Endothelial cell of umbilical vein (primary cell): ENCODE results near the gene ADI1. TPM values are rescaled to one million over a fixed set of nuclear protein-coding genes. Genes with fewer than 3 reads are reported as not detected.
"Not testable (repeated sequence)": the region's sequence is repeated elsewhere in the genome, so short reads cannot be mapped to it uniquely, and the experiment has no call there.

ENCODE experiments used
- BruUV-seq: library from RNA; stranded (reverse); fragments of 400-500 nt; replicated peaks from 2 replicates; lab custom pipeline; 2021; lab: Mats Ljungman, UMichigan
- CTCF ChIA-PET: fragments of 300-600, 350-600 bp; sonication (Branson Sonifier 250); formaldehyde crosslinking; loops from one replicate; lab custom pipeline; 2021; ENCODE audit warnings: antibody characterized with exemption, inconsistent platforms; lab: Charles Lee
- POLR2A ChIA-PET: fragments of 300-600, 350-600 bp; sonication (Branson Sonifier 250); formaldehyde crosslinking; loops from one replicate; lab custom pipeline; 2021; ENCODE audit warnings: antibody characterized with exemption, inconsistent platforms; lab: Charles Lee
- DNase-seq: peaks from one replicate; pipeline ENCODE4 v3.0.0-alpha.2; 2011; ENCODE audit warnings: low read depth, low spot score
- FAIRE-seq: peaks from 2 replicates; lab custom pipeline; 2011; peaks lifted over from hg19 to GRCh38; lab: Jason Lieb, UNC
- H2AFZ ChIP-seq: 2 replicates; pipeline ENCODE4 v1.6.0; 2012; ENCODE audit warnings: low read depth, low read length, control low read depth, inconsistent platforms
- H3K27ac ChIP-seq: 2 replicates; pipeline ENCODE4 v1.5.1; 2011; ENCODE audit warnings: low read depth, mild to moderate bottlenecking, control low read depth, low read length, moderate library complexity; ENCODE audit not compliant: insufficient read depth
- H3K27me3 ChIP-seq, 2 experiments: 2 replicates each; pipeline versions ENCODE4 v1.6.0 to v1.6.1; 2011; ENCODE audit warnings: low read length in 2 of 2, mixed read lengths in 1 of 2; ENCODE audit not compliant: control insufficient read depth in 2 of 2, insufficient read depth in 2 of 2
- H3K36me3 ChIP-seq, 2 experiments: 2 replicates in 1 of 2; 3 replicates in 1 of 2; pipeline ENCODE4 v1.5.1; 2011; ENCODE audit warnings: low read length in 2 of 2, mild to moderate bottlenecking in 1 of 2, moderate library complexity in 1 of 2; ENCODE audit not compliant: control insufficient read depth in 2 of 2, insufficient read depth in 2 of 2; ENCODE audit errors: extremely low read depth in 1 of 2
- H3K4me1 ChIP-seq: 3 replicates; pipeline ENCODE4 v1.5.1; 2011; ENCODE audit warnings: mild to moderate bottlenecking, low read length; ENCODE audit not compliant: control insufficient read depth, insufficient read depth; ENCODE audit errors: extremely low read depth
- H3K4me2 ChIP-seq: 2 replicates; pipeline ENCODE4 v1.6.1; 2011; ENCODE audit warnings: low read length, control low read depth, mixed read lengths; ENCODE audit not compliant: insufficient read depth
- H3K4me3 ChIP-seq, 3 experiments: fragments of 200-600 bp in 1 of 3; sonication (generic), shearing (Covaris generic) in 1 of 3; replicated peaks in 1 of 3; 2 replicates each; pipeline ENCODE4 v1.5.1; 2011 to 2016; ENCODE audit warnings: control low read depth in 3 of 3, low read length in 3 of 3, mild to moderate bottlenecking in 2 of 3, inconsistent platforms in 1 of 3, low read depth in 1 of 3, moderate library complexity in 1 of 3; ENCODE audit not compliant: insufficient read depth in 1 of 3
- H3K79me2 ChIP-seq: 2 replicates; pipeline ENCODE4 v1.6.0; 2012; ENCODE audit warnings: low read length, inconsistent platforms; ENCODE audit not compliant: control insufficient read depth, insufficient read depth
- H3K9ac ChIP-seq: replicated peaks from 2 replicates; pipeline ENCODE3; 2011; ENCODE audit warnings: low read length, control low read depth; ENCODE audit not compliant: insufficient read depth; ENCODE audit errors: extremely low read depth
- H3K9me1 ChIP-seq: replicated peaks from 3 replicates; pipeline ENCODE4 v1.6.0; 2011; ENCODE audit warnings: mild to moderate bottlenecking, low read length; ENCODE audit not compliant: control insufficient read depth, insufficient read depth; ENCODE audit errors: extremely low read depth
- H3K9me3 ChIP-seq: replicated peaks from 2 replicates; pipeline ENCODE4 v1.5.1; 2012; ENCODE audit warnings: low read length, inconsistent platforms; ENCODE audit not compliant: control insufficient read depth, insufficient read depth
- H4K20me1 ChIP-seq: replicated peaks from 2 replicates; pipeline ENCODE3; 2011; ENCODE audit warnings: mild to moderate bottlenecking, low read length; ENCODE audit not compliant: control insufficient read depth, insufficient read depth; ENCODE audit errors: extremely low read depth
- EZH2 ChIP-seq: IDR thresholded peaks from 2 replicates; pipeline ENCODE4 v1.6.1; 2012; ENCODE audit warnings: borderline replicate concordance, low read depth, mild to moderate bottlenecking, moderate library complexity, low read length, inconsistent platforms; ENCODE audit not compliant: severe bottlenecking
- FOS ChIP-seq: IDR thresholded peaks from 2 replicates; pipeline ENCODE4 v1.6.1; 2011; ENCODE audit warnings: mild to moderate bottlenecking, low read length, moderate library complexity, borderline replicate concordance; ENCODE audit not compliant: insufficient read depth
- GATA2 ChIP-seq: IDR thresholded peaks from 2 replicates; pipeline ENCODE4 v1.7.0; 2011; ENCODE audit warnings: low read depth, mild to moderate bottlenecking, moderate library complexity, mixed read lengths, low read length; ENCODE audit not compliant: insufficient read length, insufficient read depth
- JUN ChIP-seq: IDR thresholded peaks from 2 replicates; pipeline ENCODE4 v1.6.1; 2011; ENCODE audit warnings: borderline replicate concordance, low read depth; ENCODE audit not compliant: insufficient read length, insufficient read depth
- MYC ChIP-seq: IDR thresholded peaks from one replicate; pipeline ENCODE4 v1.6.1; 2011; ENCODE audit warnings: mild to moderate bottlenecking, low read depth, low read length
- POLR2A ChIP-seq: IDR thresholded peaks from 2 replicates; pipeline ENCODE4 v1.6.1; 2012; ENCODE audit warnings: low read depth, mild to moderate bottlenecking, control low read depth, low read length
- POLR2AphosphoS5 ChIP-seq: IDR thresholded peaks from 2 replicates; pipeline ENCODE4 v1.6.1; 2012; ENCODE audit warnings: low read depth, mild to moderate bottlenecking, control low read depth, low read length, moderate library complexity; ENCODE audit not compliant: insufficient read depth
- dilution Hi-C: fragments of 300-500 bp; cut with MboI; formaldehyde crosslinking; loops from one replicate; pipeline ENCODE4 v1.15.0; 2019; ENCODE audit warnings: low sequenced_read_pairs; ENCODE audit not compliant: extremely low pct_ligation_motif_present
- intact Hi-C: fragments of 100-400 bp; cut with micrococcal nuclease; formaldehyde crosslinking; loops from one replicate; pipeline ENCODE4 v1.10.0; 2022
- polyA plus RNA-seq, 4 experiments: library from polyadenylated mRNA; depleted of rRNA in 3 of 4; stranded (reverse) in 3 of 4; unstranded in 1 of 4; fragments of >200 nt; gene quantifications; 2 replicates each; pipeline versions ENCODE4 v1.2.1 to v1.2.3, GENCODE V29; 2011 to 2012; ENCODE audit warnings: missing spikeins in 1 of 4
- total RNA-seq: library from RNA; stranded (reverse); gene quantifications from 2 replicates; pipeline ENCODE4 v1.2.3, GENCODE V29; 2021
- TF ChIP-seq, protein P1 (sequence below): IDR thresholded peaks from 2 replicates; pipeline ENCODE4 v1.6.1; 2011; ENCODE audit not compliant: insufficient read depth, insufficient read length
- TF ChIP-seq, protein P2 (sequence below), 2 donors: IDR thresholded peaks; 1 replicate in 1 of 2; 2 replicates in 1 of 2; pipeline ENCODE4 v1.5.1; 2011; ENCODE audit warnings: low read length in 2 of 2, mild to moderate bottlenecking in 2 of 2, moderate library complexity in 2 of 2, control low read depth in 1 of 2, inconsistent platforms in 1 of 2, low read depth in 1 of 2; ENCODE audit not compliant: insufficient read depth in 1 of 2; ENCODE audit errors: extremely low read depth in 1 of 2

ADI1 gene
- total and polyA plus RNA-seq, 2 donors (not counting 3 experiments of a cell fraction or from before 2014, with no cell fraction given): 38.6 to 49.7 TPM

- no peaks in the 10 kb centered on the region for H3K9me1 ChIP-seq
- H3K4me3 ChIP-seq: no peak overlapping the region
- no TSS peak for BruUV-seq
- no peak overlapping the region for H3K27ac ChIP-seq
- DNase-seq (no peak), FAIRE-seq (no peak)
- H3K9ac ChIP-seq: no peak overlapping the region
- no peak overlapping the region for H2AFZ ChIP-seq
- peaks cover 7% of the 10 kb centered on the region for H3K79me2 ChIP-seq
- POLR2A ChIA-PET: no interaction called here
- no peak overlapping the region for H3K4me2 ChIP-seq
- H3K27me3 ChIP-seq: no peaks in the 10 kb centered on the region
- no peak for TF ChIP-seq POLR2AphosphoS5
- TF ChIP-seq FOS: no peak
- TF ChIP-seq JUN: no peak
- TF ChIP-seq EZH2: no peak
- no peak for TF ChIP-seq MYC
- no peak for TF ChIP-seq GATA2
- TF ChIP-seq, protein P1, sequence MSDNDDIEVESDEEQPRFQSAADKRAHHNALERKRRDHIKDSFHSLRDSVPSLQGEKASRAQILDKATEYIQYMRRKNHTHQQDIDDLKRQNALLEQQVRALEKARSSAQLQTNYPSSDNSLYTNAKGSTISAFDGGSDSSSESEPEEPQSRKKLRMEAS: no peak
- no peak for TF ChIP-seq POLR2A
- TF ChIP-seq, protein P2, sequence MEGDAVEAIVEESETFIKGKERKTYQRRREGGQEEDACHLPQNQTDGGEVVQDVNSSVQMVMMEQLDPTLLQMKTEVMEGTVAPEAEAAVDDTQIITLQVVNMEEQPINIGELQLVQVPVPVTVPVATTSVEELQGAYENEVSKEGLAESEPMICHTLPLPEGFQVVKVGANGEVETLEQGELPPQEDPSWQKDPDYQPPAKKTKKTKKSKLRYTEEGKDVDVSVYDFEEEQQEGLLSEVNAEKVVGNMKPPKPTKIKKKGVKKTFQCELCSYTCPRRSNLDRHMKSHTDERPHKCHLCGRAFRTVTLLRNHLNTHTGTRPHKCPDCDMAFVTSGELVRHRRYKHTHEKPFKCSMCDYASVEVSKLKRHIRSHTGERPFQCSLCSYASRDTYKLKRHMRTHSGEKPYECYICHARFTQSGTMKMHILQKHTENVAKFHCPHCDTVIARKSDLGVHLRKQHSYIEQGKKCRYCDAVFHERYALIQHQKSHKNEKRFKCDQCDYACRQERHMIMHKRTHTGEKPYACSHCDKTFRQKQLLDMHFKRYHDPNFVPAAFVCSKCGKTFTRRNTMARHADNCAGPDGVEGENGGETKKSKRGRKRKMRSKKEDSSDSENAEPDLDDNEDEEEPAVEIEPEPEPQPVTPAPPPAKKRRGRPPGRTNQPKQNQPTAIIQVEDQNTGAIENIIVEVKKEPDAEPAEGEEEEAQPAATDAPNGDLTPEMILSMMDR (IDR thresholded peaks at IDR 0.05; ENCODE audit: extremely low read depth in 1 of 2, insufficient read depth in 1 of 2, low read depth in 1 of 2, low read length in 2 of 2): no peak
- no peaks in the 10 kb centered on the region for H4K20me1 ChIP-seq
- intact Hi-C loops (no loop called here), dilution Hi-C loops (no loop called here)
- peaks cover 9 to 10% of the 10 kb centered on the region in 2 experiments for H3K36me3 ChIP-seq
- CTCF ChIA-PET: interaction anchor here (1.6 kb wide), 1 partner anchor 94 kb away, joined by 5 read pairs; no protein-coding TSS in a partner anchor
- H3K4me1 ChIP-seq: peaks cover 12% of the 10 kb centered on the region
- H3K9me3 ChIP-seq: no peaks in the 10 kb centered on the region
Measured at GRCh38 chr2:3516831-3517230, 2.5 kb downstream of the ADI1 start.

DNA sequence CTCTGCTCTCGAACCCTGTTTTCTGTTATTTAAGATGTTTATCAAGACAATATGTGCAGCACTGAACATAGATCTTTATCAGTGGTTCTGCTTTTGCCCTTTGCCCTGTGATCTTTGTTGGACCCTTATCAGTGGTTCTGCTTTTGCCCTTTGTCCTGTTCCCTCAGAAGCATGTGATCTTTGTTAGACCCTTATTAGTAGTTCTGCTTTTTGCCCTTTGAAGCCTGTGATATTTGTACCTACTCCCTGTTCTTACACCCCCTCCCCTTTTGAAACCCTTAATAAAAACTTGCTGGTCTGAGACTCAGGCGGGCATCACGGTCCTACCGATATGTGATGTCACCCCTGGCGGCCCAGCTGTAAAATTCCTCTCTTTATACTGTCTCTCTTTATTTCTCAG is 3.9 kb downstream of the ADI1 start:
- H4K20me1 ChIP-seq, FAIRE-seq, H2AFZ ChIP-seq, dilution Hi-C loops, H3K4me2 ChIP-seq, BruUV-seq, DNase-seq, H3K4me3 ChIP-seq, H3K9ac ChIP-seq, H3K9me3 ChIP-seq, intact Hi-C loops, H3K9me1 ChIP-seq, POLR2A ChIA-PET, H3K27me3 ChIP-seq, CTCF ChIA-PET, H3K27ac ChIP-seq, H3K79me2 ChIP-seq: not testable (repeated sequence)
- H3K36me3 ChIP-seq: peaks cover 13% of the 10 kb centered on the region in 2 experiments
- H3K4me1 ChIP-seq: peaks cover 12% of the 10 kb centered on the region
